HL-60 (cell line): ENCODE data around the gene ANGPTL1.

Source experiments
- DNase-seq, 2 experiments: peaks; one replicate each; pipeline ENCODE4 v3.0.0-alpha.2; 2010 to 2020; ENCODE audit warnings: low read depth in 1 of 2, low spot score in 1 of 2
- H3K27ac ChIP-seq: fragments of 250-450 bp; sonication (Bioruptor Pico); replicated peaks from 2 replicates; pipeline ENCODE4 v1.5.1; 2020; ENCODE audit warnings: mild to moderate bottlenecking, moderate library complexity
- H3K27me3 ChIP-seq: fragments of 250-450 bp; sonication (Bioruptor Pico); 2 replicates; pipeline ENCODE4 v1.5.1; 2021; ENCODE audit warnings: mild to moderate bottlenecking, moderate library complexity; ENCODE audit not compliant: insufficient read depth, poor library complexity, severe bottlenecking
- H3K4me3 ChIP-seq: replicated peaks from 2 replicates; pipeline ENCODE4 v1.5.1; 2011; ENCODE audit warnings: mild to moderate bottlenecking, control low read depth, low read length; ENCODE audit not compliant: insufficient read depth
- GABPA ChIP-seq: IDR thresholded peaks from 2 replicates; pipeline ENCODE4 v1.6.1; 2012; ENCODE audit warnings: low read depth
- POLR2AphosphoS5 ChIP-seq: IDR thresholded peaks from 2 replicates; pipeline ENCODE4 v1.6.1; 2012; ENCODE audit warnings: low read depth
- SPI1 ChIP-seq: IDR thresholded peaks from 2 replicates; pipeline ENCODE4 v1.6.1; 2012; ENCODE audit warnings: low read depth, mild to moderate bottlenecking, borderline replicate concordance
- TF ChIP-seq, protein P1 (sequence below): IDR thresholded peaks from one replicate; pipeline ENCODE4 v1.5.1; 2011; ENCODE audit warnings: low read length, control low read depth, inconsistent platforms; ENCODE audit not compliant: insufficient read depth
- TF ChIP-seq, protein P2 (sequence below): IDR thresholded peaks from 2 replicates; pipeline ENCODE4 v1.6.1; 2012; ENCODE audit warnings: low read depth; ENCODE audit not compliant: insufficient replicate concordance

ANGPTL1 gene

DNA sequence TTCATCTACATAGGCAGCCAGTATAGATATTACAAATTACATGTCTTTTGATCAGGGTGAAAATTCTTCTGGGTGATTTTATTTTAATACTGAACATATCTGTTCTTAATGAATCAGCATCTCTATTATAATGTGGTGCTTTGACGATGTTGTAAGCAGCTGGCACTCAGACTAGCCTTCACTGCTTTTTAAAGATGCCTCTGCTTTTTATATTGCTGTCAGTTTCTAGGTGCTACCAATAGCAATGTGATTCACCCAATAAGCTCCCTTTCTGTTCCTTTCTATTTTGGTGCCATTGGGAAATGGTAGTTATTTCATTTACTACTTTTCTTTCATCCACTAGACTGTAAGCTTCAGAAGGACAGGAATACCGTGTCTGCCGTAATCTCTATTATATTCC is 11.1 kb upstream of the ANGPTL1 start:
- TF ChIP-seq SPI1 (no peak), POLR2AphosphoS5 (no peak), GABPA (no peak)
- TF ChIP-seq, protein P1, sequence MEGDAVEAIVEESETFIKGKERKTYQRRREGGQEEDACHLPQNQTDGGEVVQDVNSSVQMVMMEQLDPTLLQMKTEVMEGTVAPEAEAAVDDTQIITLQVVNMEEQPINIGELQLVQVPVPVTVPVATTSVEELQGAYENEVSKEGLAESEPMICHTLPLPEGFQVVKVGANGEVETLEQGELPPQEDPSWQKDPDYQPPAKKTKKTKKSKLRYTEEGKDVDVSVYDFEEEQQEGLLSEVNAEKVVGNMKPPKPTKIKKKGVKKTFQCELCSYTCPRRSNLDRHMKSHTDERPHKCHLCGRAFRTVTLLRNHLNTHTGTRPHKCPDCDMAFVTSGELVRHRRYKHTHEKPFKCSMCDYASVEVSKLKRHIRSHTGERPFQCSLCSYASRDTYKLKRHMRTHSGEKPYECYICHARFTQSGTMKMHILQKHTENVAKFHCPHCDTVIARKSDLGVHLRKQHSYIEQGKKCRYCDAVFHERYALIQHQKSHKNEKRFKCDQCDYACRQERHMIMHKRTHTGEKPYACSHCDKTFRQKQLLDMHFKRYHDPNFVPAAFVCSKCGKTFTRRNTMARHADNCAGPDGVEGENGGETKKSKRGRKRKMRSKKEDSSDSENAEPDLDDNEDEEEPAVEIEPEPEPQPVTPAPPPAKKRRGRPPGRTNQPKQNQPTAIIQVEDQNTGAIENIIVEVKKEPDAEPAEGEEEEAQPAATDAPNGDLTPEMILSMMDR, result no peak
- TF ChIP-seq, protein P2, sequence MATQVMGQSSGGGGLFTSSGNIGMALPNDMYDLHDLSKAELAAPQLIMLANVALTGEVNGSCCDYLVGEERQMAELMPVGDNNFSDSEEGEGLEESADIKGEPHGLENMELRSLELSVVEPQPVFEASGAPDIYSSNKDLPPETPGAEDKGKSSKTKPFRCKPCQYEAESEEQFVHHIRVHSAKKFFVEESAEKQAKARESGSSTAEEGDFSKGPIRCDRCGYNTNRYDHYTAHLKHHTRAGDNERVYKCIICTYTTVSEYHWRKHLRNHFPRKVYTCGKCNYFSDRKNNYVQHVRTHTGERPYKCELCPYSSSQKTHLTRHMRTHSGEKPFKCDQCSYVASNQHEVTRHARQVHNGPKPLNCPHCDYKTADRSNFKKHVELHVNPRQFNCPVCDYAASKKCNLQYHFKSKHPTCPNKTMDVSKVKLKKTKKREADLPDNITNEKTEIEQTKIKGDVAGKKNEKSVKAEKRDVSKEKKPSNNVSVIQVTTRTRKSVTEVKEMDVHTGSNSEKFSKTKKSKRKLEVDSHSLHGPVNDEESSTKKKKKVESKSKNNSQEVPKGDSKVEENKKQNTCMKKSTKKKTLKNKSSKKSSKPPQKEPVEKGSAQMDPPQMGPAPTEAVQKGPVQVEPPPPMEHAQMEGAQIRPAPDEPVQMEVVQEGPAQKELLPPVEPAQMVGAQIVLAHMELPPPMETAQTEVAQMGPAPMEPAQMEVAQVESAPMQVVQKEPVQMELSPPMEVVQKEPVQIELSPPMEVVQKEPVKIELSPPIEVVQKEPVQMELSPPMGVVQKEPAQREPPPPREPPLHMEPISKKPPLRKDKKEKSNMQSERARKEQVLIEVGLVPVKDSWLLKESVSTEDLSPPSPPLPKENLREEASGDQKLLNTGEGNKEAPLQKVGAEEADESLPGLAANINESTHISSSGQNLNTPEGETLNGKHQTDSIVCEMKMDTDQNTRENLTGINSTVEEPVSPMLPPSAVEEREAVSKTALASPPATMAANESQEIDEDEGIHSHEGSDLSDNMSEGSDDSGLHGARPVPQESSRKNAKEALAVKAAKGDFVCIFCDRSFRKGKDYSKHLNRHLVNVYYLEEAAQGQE, result no peak
- Histone ChIP-seq H3K27me3 (no peaks in the 10 kb centered on the region), H3K27ac (no peak overlapping the region), H3K4me3 (no peak overlapping the region)
- no peak for DNase-seq

DNA sequence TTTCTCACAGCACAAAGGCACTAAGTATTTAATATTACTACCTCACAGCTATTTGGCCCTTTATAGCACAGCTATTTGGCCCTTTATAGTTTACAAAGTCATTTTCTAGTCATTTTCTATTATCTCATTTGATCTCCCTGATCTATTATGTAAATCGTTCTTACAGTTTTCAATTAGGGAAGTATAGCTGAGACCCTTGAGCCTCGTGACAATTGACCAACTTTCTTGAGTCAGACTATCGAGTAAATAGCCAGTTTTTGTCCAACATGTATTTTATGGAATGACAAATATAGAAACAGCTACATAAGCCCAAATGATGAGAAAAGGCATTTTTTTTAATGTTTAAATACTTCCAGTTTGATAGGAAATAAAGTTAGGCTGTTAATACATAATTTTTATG is 7.0 kb upstream of the ANGPTL1 start:
- no peak overlapping the region for H3K4me3 ChIP-seq
- H3K27ac ChIP-seq, result peak overlapping the region; percentile 8; the same call in 1 of the 2 replicates
- TF ChIP-seq, protein P1, result no peak
- TF ChIP-seq, protein P2, result no peak
- TF ChIP-seq POLR2AphosphoS5 (no peak), SPI1 (no peak), GABPA (no peak)
- H3K27me3 ChIP-seq, result no peaks in the 10 kb centered on the region
- peak in 1 of 2 experiments; percentile 25 for DNase-seq

DNA sequence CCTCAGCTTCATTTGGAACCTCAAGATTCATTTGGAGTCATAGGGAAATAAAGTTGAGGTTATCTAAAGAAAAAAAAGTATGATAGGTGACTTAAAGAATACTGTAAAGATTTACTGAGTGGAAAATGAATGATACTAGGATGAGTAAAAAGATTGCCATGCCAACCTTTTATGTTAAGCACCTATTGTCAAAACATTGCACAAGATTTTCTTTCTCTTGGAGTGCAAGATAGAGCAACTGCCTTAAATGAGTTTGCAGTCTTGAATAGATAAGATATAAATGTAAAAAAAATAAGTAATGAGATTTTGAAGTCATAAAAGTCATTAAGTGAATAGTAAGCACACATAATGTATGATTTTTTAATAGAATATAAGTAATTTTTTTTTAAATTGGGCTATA is 5.1 kb upstream of the ANGPTL1 start:
- no peak for DNase-seq
- TF ChIP-seq, protein P2, result no peak
- TF ChIP-seq POLR2AphosphoS5, result no peak
- TF ChIP-seq, protein P1, result no peak
- TF ChIP-seq GABPA, result no peak
- no peak for TF ChIP-seq SPI1

More for the DNA sequence above, 5.1 kb upstream of the ANGPTL1 start:
- Histone ChIP-seq H3K4me3 (no peak overlapping the region), H3K27me3 (no peaks in the 10 kb centered on the region), H3K27ac (no peak overlapping the region)
